OCI-LY1 (cell line): Measurements from ENCODE around the gene NSD1.

Experiments
- H2AFZ ChIP-seq: fragments of 200-600 bp; sonication (generic), shearing (Covaris generic); 2 replicates; pipeline ENCODE4 v1.6.0; 2014; ENCODE audit warnings: antibody characterized with exemption, mild to moderate bottlenecking, low read length
- H3F3A ChIP-seq: fragments of 200-600 bp; sonication (generic), shearing (Covaris generic); 2 replicates; pipeline ENCODE4 v1.6.0; 2014; ENCODE audit warnings: mild to moderate bottlenecking, antibody characterized with exemption, low read length, moderate library complexity; ENCODE audit not compliant: insufficient read depth
- H3K27ac ChIP-seq: fragments of 200-600 bp; sonication (generic); 2 replicates; pipeline ENCODE4 v1.5.1; 2014; ENCODE audit warnings: low read length, mixed run types, mild to moderate bottlenecking, low read depth; ENCODE audit not compliant: poor library complexity, severe bottlenecking
- H3K27me3 ChIP-seq: fragments of 200-600 bp; sonication (generic); 2 replicates; pipeline ENCODE4 v1.6.0; 2014; ENCODE audit warnings: antibody characterized with exemption, mild to moderate bottlenecking, low read length, moderate library complexity; ENCODE audit not compliant: insufficient read depth
- H3K36me3 ChIP-seq: fragments of 200-600 bp; sonication (generic); 2 replicates; pipeline ENCODE4 v1.6.1; 2014; ENCODE audit warnings: mild to moderate bottlenecking, antibody characterized with exemption, low read length, moderate library complexity, mixed read lengths; ENCODE audit not compliant: insufficient read depth
- H3K4me1 ChIP-seq: fragments of 200-600 bp; sonication (generic); 2 replicates; pipeline ENCODE4 v1.5.1; 2014; ENCODE audit warnings: mild to moderate bottlenecking, low read length, moderate library complexity; ENCODE audit not compliant: insufficient read depth, severe bottlenecking
- H3K4me2 ChIP-seq: fragments of 200-600 bp; sonication (generic), shearing (Covaris generic); 2 replicates; pipeline ENCODE4 v1.6.1; 2014; ENCODE audit warnings: low read length
- H3K4me3 ChIP-seq: fragments of 200-600 bp; sonication (generic); 2 replicates; pipeline ENCODE4 v1.5.1; 2014; ENCODE audit warnings: low read length, low read depth, mild to moderate bottlenecking, mixed read lengths; ENCODE audit not compliant: poor library complexity, severe bottlenecking
- H3K79me2 ChIP-seq: fragments of 200-600 bp; shearing (Covaris generic); 2 replicates; pipeline ENCODE4 v1.6.1; 2016; ENCODE audit warnings: mixed run types, low read length, mixed read lengths; ENCODE audit not compliant: insufficient read depth
- H3K9ac ChIP-seq: fragments of 200-600 bp; sonication (generic), shearing (Covaris generic); 2 replicates; pipeline ENCODE4 v1.6.1; 2014; ENCODE audit warnings: mild to moderate bottlenecking, low read length, mixed read lengths
- H3K9me2 ChIP-seq: fragments of 200-600 bp; sonication (generic), shearing (Covaris generic); 2 replicates; pipeline ENCODE4 v1.6.1; 2014; ENCODE audit warnings: low read depth, mild to moderate bottlenecking, low read length, mixed read lengths
- H3K9me3 ChIP-seq: fragments of 200-600 bp; shearing (Covaris generic); 2 replicates; pipeline ENCODE4 v1.6.1; 2014; ENCODE audit warnings: low read length, mixed read lengths
- H4K20me1 ChIP-seq: fragments of 200-600 bp; sonication (generic), shearing (Covaris generic); 2 replicates; pipeline ENCODE4 v1.6.0; 2016; ENCODE audit warnings: mild to moderate bottlenecking, low read length; ENCODE audit not compliant: insufficient read depth
- EZH2 ChIP-seq: fragments of 200-600 bp; sonication (generic), shearing (Covaris generic); IDR thresholded peaks from 2 replicates; pipeline ENCODE4 v1.8.0; 2017; ENCODE audit warnings: borderline replicate concordance, mixed run types, mild to moderate bottlenecking, antibody characterized with exemption, low read length, moderate library complexity, mixed read lengths
- TF ChIP-seq, protein P1 (sequence below): fragments of 200-600 bp; sonication (generic), shearing (Covaris generic); IDR thresholded peaks from 2 replicates; pipeline ENCODE4 v1.5.1; 2017; ENCODE audit warnings: mild to moderate bottlenecking, antibody characterized with exemption, low read length, moderate library complexity, mixed read lengths

Gene NSD1

DNA sequence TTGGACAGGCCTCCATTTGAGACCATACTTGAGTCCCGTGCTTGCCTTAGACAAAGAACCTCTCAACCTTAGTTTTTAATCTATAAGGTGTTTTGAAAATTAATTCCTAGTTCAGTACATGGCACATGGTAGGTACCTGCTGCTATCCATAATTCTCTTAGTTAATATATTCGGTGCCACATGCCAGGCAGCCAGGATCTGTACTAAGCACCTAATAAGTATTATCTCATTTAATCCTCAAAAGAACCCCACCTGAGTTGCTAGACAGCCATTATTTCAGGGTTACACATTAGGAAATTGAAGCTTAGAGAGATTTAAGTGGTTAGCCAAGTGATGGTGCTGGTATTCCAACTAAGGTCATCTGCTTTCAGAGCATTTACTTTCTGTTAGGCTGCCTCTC, 29.9 kb downstream of the NSD1 start:
- Histone ChIP-seq H3K27me3 (no peaks in the 10 kb centered on the region), H3K79me2 (peaks cover 38% of the 10 kb centered on the region), H3K36me3 (peaks cover 48% of the 10 kb centered on the region), H3K9me3 (no peaks in the 10 kb centered on the region), H3K9me2 (no peaks in the 10 kb centered on the region), H3K4me1 (peaks cover 11% of the 10 kb centered on the region), H3K9ac (no peak overlapping the region), H4K20me1 (no peaks in the 10 kb centered on the region), H3K4me3 (no peak overlapping the region), H2AFZ (no peak overlapping the region), H3F3A (no peaks in the 10 kb centered on the region), H3K27ac (no peak overlapping the region), H3K4me2 (no peak overlapping the region)
- TF ChIP-seq, protein P1, sequence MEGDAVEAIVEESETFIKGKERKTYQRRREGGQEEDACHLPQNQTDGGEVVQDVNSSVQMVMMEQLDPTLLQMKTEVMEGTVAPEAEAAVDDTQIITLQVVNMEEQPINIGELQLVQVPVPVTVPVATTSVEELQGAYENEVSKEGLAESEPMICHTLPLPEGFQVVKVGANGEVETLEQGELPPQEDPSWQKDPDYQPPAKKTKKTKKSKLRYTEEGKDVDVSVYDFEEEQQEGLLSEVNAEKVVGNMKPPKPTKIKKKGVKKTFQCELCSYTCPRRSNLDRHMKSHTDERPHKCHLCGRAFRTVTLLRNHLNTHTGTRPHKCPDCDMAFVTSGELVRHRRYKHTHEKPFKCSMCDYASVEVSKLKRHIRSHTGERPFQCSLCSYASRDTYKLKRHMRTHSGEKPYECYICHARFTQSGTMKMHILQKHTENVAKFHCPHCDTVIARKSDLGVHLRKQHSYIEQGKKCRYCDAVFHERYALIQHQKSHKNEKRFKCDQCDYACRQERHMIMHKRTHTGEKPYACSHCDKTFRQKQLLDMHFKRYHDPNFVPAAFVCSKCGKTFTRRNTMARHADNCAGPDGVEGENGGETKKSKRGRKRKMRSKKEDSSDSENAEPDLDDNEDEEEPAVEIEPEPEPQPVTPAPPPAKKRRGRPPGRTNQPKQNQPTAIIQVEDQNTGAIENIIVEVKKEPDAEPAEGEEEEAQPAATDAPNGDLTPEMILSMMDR: no peak
- TF ChIP-seq EZH2: no peak

DNA sequence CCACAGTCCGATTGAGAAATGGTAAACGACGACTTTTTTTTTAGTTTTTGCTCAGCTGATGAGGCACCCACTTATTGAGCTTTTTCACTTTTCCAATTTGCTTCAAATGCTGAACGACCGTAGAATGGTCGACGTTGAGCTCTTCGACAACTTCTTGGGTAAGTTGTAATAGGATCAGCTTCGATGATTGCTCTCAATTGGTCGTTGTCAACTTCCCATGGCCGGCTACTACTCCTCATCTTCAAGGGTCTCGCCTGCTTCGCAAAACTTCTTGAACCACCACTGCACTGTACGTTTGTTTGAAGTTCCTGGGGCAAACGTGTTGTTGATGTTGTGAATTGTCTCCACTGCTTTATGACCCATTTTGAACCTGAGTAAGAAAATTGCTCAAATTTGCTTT, 35.7 kb downstream of the NSD1 start:
- no peaks in the 10 kb centered on the region; the same call in 1 of the 2 replicates for H4K20me1 ChIP-seq
- no peak overlapping the region for H2AFZ ChIP-seq
- no peaks in the 10 kb centered on the region for H3K4me1 ChIP-seq
- no peaks in the 10 kb centered on the region for H3K27me3 ChIP-seq
- H3K9ac ChIP-seq: no peak overlapping the region
- H3K36me3 ChIP-seq: peaks cover 65% of the 10 kb centered on the region
- no peak for TF ChIP-seq EZH2
- TF ChIP-seq, protein P1: no peak
- H3K4me2 ChIP-seq: no peak overlapping the region
- no peak overlapping the region for H3K4me3 ChIP-seq
- peaks cover 53% of the 10 kb centered on the region for H3K79me2 ChIP-seq
- no peaks in the 10 kb centered on the region for H3K9me3 ChIP-seq
- no peaks in the 10 kb centered on the region for H3K9me2 ChIP-seq
- H3F3A ChIP-seq: no peaks in the 10 kb centered on the region
- H3K27ac ChIP-seq: no peak overlapping the region

DNA sequence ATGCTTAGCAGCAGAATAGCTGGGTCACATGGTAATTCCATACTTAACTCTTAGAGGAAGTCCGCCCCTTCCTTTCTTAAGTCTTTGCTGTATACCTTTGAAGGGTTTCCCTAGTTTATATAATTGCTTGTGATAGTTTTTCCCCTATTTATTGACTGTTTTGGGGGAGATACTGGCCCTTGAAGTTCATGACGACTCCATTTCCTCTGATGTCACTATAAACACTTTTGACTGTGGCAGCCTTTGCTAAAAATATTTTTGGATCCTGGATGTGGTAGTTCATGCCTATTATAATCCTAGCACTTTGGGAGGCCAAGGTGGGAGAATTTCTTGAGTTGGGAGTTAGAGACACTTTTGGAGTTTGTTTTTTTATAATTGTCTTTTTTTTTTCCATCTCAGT, 38.4 kb downstream of the NSD1 start:
- peaks cover 23% of the 10 kb centered on the region for H3K4me1 ChIP-seq
- H3K4me2 ChIP-seq: no peak overlapping the region
- H2AFZ ChIP-seq: no peak overlapping the region
- H4K20me1 ChIP-seq: no peaks in the 10 kb centered on the region; the same call in 1 of the 2 replicates
- no peaks in the 10 kb centered on the region for H3K9me2 ChIP-seq
- no peaks in the 10 kb centered on the region for H3K27me3 ChIP-seq
- TF ChIP-seq, protein P1: no peak
- no peak for TF ChIP-seq EZH2
- no peaks in the 10 kb centered on the region; the same call in none of the 2 replicates for H3F3A ChIP-seq
- H3K9ac ChIP-seq: no peak overlapping the region
- no peak overlapping the region for H3K27ac ChIP-seq
- no peak overlapping the region for H3K4me3 ChIP-seq
- H3K79me2 ChIP-seq: peaks cover 64% of the 10 kb centered on the region
- no peaks in the 10 kb centered on the region for H3K9me3 ChIP-seq
- peaks cover 44% of the 10 kb centered on the region for H3K36me3 ChIP-seq
